Kidney tubule cell (primary cell): ENCODE measurements around the gene PRKCQ.
"Not testable (repeated sequence)": the region's sequence is repeated elsewhere in the genome, so short reads cannot be mapped to it uniquely, and the experiment has no call there.

ENCODE experiments used
- DNase-seq: peaks from one replicate; pipeline ENCODE4 v3.0.0-alpha.2; 2018; ENCODE audit warnings: low spot score

PRKCQ gene

GRCh38 chr10:6455592-6455991, 124.5 kb downstream of the PRKCQ start:
- no peak for DNase-seq

GRCh38 chr10:6446711-6447110, 133.4 kb downstream of the PRKCQ start:
- no peak for DNase-seq

GRCh38 chr10:6445671-6446316, 134.3 kb downstream of the PRKCQ start:
- peak; percentile 55 for DNase-seq

GRCh38 chr10:6439875-6440274, 140.2 kb downstream of the PRKCQ start:
- not testable (repeated sequence) for DNase-seq

GRCh38 chr10:6431861-6432260, 148.2 kb downstream of the PRKCQ start:
- no peak for DNase-seq

DNA sequence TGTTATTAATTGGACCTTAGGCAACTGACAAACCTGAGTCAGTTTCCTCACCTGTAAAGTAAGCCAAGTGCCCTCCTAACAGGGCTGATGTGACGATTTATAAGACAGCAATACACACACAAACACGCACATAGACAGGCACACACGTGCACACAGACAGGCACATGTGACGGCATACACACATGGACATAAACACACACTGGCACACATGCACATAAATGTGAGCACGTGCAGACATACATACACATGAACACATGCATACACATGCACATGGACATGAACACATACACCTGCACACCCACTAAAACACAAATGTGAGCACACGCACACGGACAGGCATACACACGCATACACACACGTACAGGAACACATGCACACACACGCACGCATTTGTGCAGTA, 148.9 kb downstream of the PRKCQ start:
- no peak for DNase-seq

DNA sequence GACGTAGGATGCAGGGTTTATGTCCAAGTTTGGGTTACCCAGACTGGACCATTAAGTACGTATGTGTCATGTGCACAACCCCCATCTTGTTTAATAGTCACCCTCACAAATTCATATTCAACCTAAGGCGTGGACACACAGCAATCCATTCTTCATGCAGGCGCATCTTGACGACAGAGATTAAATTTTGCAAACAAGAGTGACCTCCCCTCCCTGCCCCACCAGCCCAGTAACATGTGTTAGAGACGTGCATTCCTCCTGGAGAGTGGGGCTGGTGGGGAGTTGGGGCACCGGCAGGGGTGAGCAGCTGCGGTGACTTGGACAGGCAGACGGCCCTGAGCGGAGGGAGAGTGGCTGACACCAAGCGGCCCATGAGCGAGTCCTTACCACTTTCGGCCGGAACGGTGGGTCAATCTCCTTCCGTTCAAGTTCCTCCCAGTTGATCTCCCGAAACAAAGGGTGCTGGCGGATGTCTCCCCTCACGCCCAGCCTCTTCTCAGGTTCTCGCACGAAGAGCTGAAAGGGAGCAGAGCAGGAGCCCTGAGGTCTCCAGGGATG, 149.6 kb downstream of the PRKCQ start:
- DNase-seq: no peak

DNA sequence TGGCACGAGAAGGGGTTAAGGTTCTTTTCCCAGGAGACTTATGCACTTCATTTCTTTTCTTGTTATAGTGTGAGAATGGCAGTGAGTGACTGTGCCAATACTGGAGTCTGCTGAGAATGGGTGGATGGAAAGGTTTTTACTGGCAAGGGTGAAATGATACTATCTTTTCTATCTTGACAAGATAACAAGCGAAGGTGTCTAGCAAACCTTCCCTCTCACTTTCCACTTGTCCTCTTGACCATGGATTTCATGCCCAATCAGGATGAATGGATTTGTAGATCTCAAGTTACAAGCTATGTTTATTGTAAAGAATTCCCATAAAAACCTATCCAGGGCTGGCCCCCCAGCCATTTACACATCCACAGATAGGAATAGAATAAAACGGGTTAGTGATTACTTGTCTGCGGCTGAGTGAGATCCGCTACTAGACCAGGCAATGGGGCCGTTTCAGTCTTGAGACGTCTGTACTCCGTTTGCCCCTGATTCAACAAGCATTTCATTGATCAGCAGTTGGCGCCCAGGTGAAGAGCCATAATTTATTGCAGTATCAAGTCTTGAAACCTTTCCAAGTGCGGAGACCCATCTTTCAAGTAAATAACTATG, 152.6 kb downstream of the PRKCQ start:
- no peak for DNase-seq

GRCh38 chr10:6426317-6426716, 153.8 kb downstream of the PRKCQ start:
- DNase-seq: no peak

GRCh38 chr10:6423413-6424170, 156.5 kb downstream of the PRKCQ start:
- no peak for DNase-seq

GRCh38 chr10:6423004-6423403, 157.1 kb downstream of the PRKCQ start:
- peak; percentile 42 for DNase-seq

DNA sequence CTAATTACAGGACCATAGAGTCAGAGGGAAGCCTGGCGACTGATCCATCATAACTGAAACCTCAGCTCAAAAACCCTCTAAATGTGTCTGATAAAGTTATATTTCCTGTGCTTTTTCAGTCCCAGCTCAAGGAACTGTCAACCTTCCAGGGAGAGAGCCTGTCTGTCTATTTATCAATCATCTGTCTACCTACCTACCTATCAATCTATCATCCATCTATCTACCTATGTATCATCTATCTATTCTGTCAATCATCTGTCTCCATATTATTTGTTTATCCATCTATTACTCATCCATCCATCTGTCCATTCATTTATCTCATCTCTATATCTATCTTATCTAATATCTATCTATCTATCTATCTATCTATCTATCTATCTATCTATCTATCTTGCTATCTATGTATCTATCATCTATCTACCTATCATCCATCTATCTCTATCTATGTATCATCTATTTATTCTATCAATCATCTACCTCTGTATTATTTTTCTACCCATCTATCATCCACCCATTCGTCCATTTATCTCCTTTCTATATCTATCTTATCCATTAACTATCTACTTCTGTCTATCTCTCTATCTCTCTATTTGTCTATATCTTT, 161.4 kb downstream of the PRKCQ start:
- no peak for DNase-seq

- DNase-seq: no peak
Observed at GRCh38 chr10:6418167-6418566, 161.9 kb downstream of the PRKCQ start.

- DNase-seq: peak; percentile 65
Observed at GRCh38 chr10:6416892-6417512, 163.1 kb downstream of the PRKCQ start.

GRCh38 chr10:6411436-6411835, 168.6 kb downstream of the PRKCQ start:
- DNase-seq: no peak

GRCh38 chr10:6410830-6411229, 169.2 kb downstream of the PRKCQ start:
- DNase-seq: no peak

DNA sequence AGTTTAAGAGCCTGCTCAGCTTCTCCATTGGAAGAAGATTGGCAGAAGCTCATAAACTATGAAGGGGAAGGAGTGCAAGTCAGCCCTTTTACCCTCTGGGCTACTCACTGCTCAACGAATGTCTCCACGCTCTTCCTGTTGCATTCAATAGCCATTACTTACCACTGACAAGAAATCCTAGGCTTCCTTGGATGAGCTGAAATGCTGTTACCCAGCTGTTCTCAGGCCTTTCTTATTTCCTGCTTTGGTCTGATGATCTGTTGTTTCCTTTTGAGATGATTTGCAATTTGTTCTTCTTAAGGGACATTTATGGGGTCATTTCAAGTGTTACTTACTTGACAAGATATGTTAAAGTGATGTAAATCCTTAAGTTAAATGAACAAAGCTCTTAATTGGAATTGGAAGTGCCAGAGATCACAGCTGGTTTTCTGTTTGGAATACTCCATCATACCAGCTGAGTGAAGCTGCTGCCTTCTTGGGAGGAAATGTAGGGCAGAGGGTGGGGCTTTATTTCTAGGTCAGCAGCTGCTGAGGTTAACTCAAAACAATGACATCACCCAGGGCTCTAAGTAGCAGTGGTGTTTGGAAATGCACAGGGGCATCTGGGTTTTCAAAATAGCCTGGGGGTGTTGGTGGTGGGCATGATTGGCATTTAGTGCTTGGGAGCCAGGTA, 170.0 kb downstream of the PRKCQ start:
- peak; percentile 45 for DNase-seq

GRCh38 chr10:6408799-6409198, 171.3 kb downstream of the PRKCQ start:
- no peak for DNase-seq

DNA sequence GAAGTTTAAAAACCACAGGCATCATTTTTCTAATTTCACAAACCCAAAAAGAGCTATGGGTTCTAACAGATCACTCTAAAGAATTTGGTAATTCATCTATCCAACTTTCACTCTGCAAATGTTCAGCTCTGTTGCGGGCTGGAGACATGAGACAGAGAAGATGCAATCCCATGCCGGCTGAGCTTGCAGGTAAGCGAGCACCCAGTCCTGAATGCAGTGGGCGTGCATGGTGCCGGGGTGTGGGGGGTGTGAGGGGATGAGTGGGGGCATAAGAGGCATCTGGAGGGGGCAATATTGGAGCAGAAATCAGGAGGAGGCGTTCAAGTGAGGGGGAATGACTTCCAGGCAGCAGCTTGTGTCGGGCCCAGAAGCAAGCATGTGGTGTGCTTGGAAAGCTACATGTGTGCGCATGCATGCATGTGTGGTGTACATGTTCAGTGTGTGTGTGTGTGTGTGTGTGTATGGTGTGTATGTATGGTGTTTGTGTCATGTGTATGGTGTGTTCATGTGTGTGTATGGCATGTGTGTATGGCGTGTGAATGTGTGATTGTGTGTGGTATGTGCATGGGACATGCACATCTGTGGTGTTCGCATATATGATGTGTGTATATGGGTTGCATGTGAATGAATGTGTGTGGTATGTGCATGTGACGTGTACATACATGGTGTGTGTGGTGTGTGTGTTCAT, 172.9 kb downstream of the PRKCQ start:
- DNase-seq: no peak

- peak; percentile 51 for DNase-seq
Observed at GRCh38 chr10:6406220-6407033, 173.6 kb downstream of the PRKCQ start.
